Erythroblast (primary cell): ENCODE results near the gene HEXIM1.

ENCODE experiments used
- DNase-seq, 2 experiments: peaks; one replicate each; lab custom pipeline; 2025; lab: John Stamatoyannopoulos, UW
- GATA1 ChIP-seq: IDR thresholded peaks from 2 replicates; pipeline ENCODE4 v1.6.1; 2011; ENCODE audit warnings: low read depth, mild to moderate bottlenecking, control low read depth, low read length, moderate library complexity
- POLR2A ChIP-seq: IDR thresholded peaks from 2 replicates; pipeline ENCODE4 v1.6.1; 2011; ENCODE audit warnings: mild to moderate bottlenecking, low read length

The HEXIM1 gene

GRCh38 chr17:45156242-45156641 is 8.0 kb downstream of the HEXIM1 start:
- TF ChIP-seq POLR2A (no peak), GATA1 (no peak)
- no peak for DNase-seq

GRCh38 chr17:45160447-45161287 is 12.4 kb downstream of the HEXIM1 start:
- peak; percentile 84 to 88 for DNase-seq
- TF ChIP-seq GATA1 (no peak), POLR2A (no peak)

DNA sequence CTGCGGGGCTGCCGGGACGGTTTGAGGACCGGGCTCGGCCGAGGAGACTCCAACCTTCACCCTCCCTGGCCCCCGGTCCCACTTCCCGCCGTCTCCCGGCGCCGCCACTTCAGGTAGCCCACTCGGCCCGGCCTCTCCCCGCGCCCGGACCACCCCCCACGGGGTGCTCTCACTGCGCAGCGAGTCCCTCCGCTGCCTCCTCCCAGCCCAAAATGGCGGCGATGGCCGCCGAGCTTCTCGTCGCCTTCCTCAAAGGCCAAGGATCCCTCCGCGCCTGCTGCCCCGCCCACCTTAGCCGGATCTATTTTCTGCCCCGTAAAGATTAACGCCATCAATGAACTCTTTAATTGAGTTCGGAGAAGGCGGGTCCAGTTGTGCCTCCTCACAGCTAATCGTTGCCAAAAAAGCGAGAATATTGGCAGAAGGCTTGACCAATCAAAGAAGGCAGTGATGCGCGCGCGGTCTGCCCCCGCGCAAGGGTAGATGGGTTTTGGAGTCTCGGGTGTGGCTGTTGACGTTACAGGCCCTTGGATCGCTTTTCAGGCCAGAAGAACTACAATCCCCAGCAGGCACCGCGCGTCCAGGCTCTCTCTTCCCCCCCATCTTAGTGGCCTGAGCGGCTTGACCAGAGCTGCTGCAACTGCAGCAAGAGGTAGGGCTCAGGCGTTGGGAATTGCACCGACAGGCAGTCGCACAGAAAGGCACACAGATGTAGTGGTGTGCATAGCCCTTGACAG is 13.2 kb downstream of the HEXIM1 start, which contains the start of gene HEXIM2:
TSS of gene HEXIM2 (plus strand) at position 588 of the 737 bp plus-strand sequence. CDS start 919 bp downstream, outside the sequence.
- peak; percentile 98 for TF ChIP-seq POLR2A
- TF ChIP-seq GATA1: no peak
- DNase-seq: peak; percentile 100

DNA sequence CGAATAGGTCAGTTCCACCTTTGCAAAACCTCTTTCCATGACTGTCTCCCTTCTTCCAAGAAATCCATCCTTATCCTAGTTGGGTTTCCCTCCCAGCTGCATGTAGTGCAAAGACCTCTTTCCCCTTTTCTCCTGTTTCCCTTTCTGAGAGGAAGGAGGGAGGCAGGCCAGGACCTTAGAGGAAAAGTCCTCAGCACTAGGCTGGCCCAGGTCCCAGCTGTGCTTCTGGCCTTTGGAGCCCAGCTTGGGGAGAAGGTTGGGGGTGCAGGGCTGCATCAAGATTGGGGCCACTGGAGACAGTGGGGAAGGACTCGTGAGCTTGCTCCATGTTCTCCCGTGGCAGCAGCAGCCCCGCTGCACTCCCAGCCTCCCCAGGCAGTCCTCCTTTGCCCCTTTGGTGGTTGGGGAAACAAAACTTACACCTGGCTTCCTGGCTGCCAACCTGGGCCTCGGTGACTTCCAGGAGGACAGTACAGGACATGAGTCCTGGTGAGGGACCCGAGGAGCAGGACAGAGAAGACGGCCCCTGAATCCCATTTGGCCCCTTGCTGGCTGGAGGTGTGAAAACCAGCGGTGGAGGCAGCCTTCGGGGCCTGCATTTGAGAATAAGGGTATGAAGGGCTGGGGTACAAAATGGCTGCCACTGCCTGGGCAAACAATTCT is 13.9 kb downstream of the HEXIM1 start:
- no peak for DNase-seq
- no peak for TF ChIP-seq POLR2A
- no peak for TF ChIP-seq GATA1

DNA sequence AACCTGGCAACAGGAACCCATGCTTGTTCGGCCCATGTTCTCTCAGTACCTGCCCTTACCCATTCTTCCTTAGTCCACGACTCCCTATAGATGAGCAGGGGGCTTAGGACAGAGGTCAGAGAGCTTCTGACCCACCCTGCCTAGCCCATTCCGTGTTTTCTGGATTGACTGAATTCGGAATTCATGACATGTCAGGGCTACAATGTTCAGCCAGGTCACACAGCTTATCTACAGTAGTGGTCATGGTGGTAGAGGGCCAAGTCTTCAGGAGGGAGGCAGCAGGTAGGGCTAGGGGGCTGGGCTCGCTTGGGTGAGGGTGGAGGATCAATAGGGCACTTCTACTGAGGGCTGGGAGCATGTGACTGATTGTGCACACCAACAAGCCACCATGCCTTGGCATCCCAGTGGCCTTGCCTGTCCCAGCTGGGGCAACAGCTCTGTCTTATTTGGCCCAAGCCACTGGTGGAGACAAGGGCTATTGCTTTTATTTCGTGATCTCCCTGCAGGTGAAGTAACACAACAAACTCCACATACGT is 16.5 kb downstream of the HEXIM1 start:
- TF ChIP-seq GATA1 (no peak), POLR2A (no peak)
- no peak for DNase-seq

DNA sequence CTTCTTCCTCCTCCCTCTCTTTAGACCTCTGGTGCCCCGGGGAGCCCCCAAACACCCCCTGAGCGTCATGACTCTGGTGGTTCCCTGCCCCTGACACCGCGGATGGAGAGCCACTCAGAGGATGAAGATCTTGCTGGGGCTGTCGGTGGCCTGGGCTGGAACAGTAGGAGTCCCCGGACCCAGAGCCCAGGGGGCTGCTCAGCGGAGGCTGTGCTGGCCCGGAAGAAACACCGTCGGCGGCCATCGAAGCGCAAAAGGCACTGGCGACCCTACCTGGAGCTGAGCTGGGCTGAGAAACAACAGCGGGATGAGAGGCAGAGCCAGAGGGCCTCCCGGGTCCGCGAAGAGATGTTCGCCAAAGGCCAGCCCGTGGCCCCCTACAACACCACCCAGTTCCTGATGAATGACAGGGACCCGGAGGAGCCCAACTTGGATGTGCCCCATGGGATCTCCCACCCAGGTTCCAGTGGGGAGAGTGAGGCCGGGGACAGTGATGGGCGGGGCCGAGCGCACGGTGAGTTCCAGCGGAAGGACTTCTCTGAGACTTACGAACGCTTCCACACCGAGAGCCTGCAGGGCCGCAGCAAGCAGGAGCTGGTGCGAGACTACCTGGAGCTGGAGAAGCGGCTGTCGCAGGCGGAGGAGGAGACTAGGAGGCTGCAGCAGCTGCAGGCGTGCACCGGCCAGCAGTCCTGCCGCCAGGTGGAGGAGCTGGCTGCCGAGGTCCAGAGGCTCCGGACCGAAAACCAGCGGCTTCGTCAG is 20.9 kb downstream of the HEXIM1 start:
- TF ChIP-seq POLR2A: no peak
- no peak for TF ChIP-seq GATA1
- DNase-seq: no peak

GRCh38 chr17:45170280-45170930 is 22.1 kb downstream of the HEXIM1 start:
- DNase-seq: peak in 1 of 2 experiments; percentile 36
- TF ChIP-seq GATA1 (no peak), POLR2A (peak; percentile 22)

GRCh38 chr17:45170931-45171337 is 22.7 kb downstream of the HEXIM1 start:
- peak; percentile 43 to 59 for DNase-seq
- TF ChIP-seq POLR2A (no peak), GATA1 (no peak)

- DNase-seq: no peak
Measured at GRCh38 chr17:45171338-45172231, 23.3 kb downstream of the HEXIM1 start.

DNA sequence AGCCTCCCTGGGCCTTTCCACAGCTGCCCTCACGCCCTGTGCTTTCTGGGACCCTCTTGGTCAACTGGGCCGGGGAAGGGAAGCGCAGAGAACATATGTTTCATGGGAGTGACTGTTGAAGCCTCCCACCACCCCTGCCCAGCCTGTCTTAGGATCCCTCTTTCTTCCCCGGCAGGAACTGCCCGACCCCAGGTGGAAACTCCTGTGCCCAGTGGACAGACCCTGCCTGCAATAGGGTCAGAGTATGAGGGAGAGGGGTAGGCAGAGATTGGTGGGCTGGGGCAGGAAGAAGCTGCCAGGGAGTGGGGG is 23.9 kb downstream of the HEXIM1 start:
- no peak for DNase-seq
- TF ChIP-seq POLR2A (no peak), GATA1 (no peak)

More at GRCh38 chr17:45171338-45172231, 23.3 kb downstream of the HEXIM1 start:
- TF ChIP-seq GATA1 (no peak), POLR2A (no peak)

DNA sequence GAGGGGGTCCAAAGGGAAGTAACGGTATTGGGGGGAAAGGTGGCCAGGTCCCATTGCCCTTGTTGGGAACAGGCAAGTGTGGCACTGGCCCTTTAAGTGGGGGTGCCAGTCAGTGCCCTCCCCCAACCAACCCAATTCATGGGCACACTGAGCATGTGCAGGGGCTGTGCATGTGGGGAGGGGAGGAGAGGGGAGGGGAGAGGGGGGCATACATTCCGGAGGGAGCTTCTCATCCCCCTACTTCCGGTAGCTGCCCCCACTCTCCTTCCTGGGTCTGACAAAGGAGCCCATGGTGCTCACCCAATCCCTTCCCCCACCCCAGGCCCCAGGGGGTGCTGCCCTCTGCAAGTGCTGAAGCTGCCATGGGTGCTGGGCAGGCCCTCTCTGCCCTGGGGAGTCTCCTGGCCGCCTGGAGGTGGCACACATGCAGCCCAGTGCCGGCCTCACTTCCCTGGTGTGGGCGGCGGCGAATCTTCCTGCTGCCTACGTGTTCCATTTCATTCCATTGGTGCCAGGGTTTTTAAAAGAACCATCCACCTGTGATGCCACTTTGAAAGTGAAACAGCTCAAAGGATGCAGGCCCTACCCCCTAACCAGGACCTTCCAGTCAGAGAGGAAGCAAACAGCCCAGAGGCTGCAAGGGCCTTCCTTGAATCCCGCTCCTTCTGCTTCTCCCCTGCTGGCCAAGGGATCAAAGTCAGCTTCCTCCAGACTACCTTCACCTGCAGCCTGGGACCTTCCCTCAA is 24.4 kb downstream of the HEXIM1 start:
- DNase-seq: no peak

More for the DNA sequence above, 24.4 kb downstream of the HEXIM1 start:
- no peak for TF ChIP-seq GATA1
- TF ChIP-seq POLR2A: no peak
